GM12878 (cell line): ENCODE measurements around the gene LCE6A. TPM values are rescaled to one million over a fixed set of nuclear protein-coding genes. Genes with fewer than 3 reads are reported as not detected.

Experiments
- ATAC-seq: fragments of 200-7000 bp; cut with Tn5 transposase; 3 replicates; pipeline ENCODE4 v1.9.1; 2020; ENCODE audit warnings: mild to moderate bottlenecking, moderate library complexity
- BruUV-seq: library from RNA; stranded (reverse); fragments of 400-500 nt; replicated peaks from 2 replicates; lab custom pipeline; 2021; lab: Mats Ljungman, UMichigan
- CTCF ChIA-PET: fragments of 300-600 bp; sonication (Branson Sonifier 250); formaldehyde crosslinking; extraction: SDS; loops from one replicate; lab custom pipeline; 2021; ENCODE audit warnings: inconsistent platforms; lab: Yijun Ruan, JAX
- POLR2A ChIA-PET: fragments of 350-600 bp; formaldehyde crosslinking; extraction: SDS; loops from one replicate; lab custom pipeline; 2021; ENCODE audit warnings: inconsistent platforms; lab: Charles Lee
- RAD21 ChIA-PET: fragments of 300-600 bp; sonication (Branson Sonifier 250); formaldehyde crosslinking; loops from one replicate; lab custom pipeline; 2023; ENCODE audit warnings: antibody characterized with exemption; ENCODE audit not compliant: unreplicated experiment; lab: Charles Lee
- SMC1A ChIA-PET: fragments of 300-600 bp; sonication (Branson Sonifier 250); formaldehyde crosslinking; loops from one replicate; lab custom pipeline; 2023; ENCODE audit not compliant: unreplicated experiment, uncharacterized antibody; lab: Charles Lee
- DNase-seq: peaks from one replicate; pipeline ENCODE4 v3.0.0-alpha.2; 2011; ENCODE audit warnings: low read depth, low spot score
- FAIRE-seq: peaks from 3 replicates; lab custom pipeline; 2011; peaks lifted over from hg19 to GRCh38; lab: Jason Lieb, UNC
- H2AFZ ChIP-seq: 2 replicates; pipeline ENCODE4 v1.6.0; 2011; ENCODE audit warnings: low read depth, low read length, control low read depth; ENCODE audit not compliant: control insufficient read depth
- H3K27ac ChIP-seq: 2 replicates; pipeline ENCODE4 v1.5.1; 2011; ENCODE audit warnings: control low read depth; ENCODE audit not compliant: control insufficient read depth, insufficient read depth
- H3K27me3 ChIP-seq, 2 experiments: replicated peaks in 1 of 2; 2 replicates each; pipeline versions ENCODE4 v1.6.0 to v1.6.1; 2011; ENCODE audit warnings: low read length in 1 of 2; ENCODE audit not compliant: control insufficient read depth in 2 of 2, insufficient read depth in 2 of 2
- H3K36me3 ChIP-seq, 2 experiments: 2 replicates each; pipeline ENCODE4 v1.5.1; 2011; ENCODE audit warnings: low read length in 1 of 2; ENCODE audit not compliant: control insufficient read depth in 2 of 2, insufficient read depth in 2 of 2
- H3K4me1 ChIP-seq: 2 replicates; pipeline ENCODE4 v1.6.1; 2011; ENCODE audit warnings: mild to moderate bottlenecking, low read length, moderate library complexity, mixed read lengths; ENCODE audit not compliant: control insufficient read depth, insufficient read depth
- H3K4me2 ChIP-seq: 2 replicates; pipeline ENCODE4 v1.6.0; 2011; ENCODE audit warnings: control low read depth; ENCODE audit not compliant: control insufficient read depth, insufficient read depth
- H3K4me3 ChIP-seq: fragments of 200-600 bp; sonication (generic); 2 replicates; pipeline ENCODE4 v1.5.1; 2016
- H3K79me2 ChIP-seq: 2 replicates; pipeline ENCODE4 v1.6.0; 2011; ENCODE audit warnings: low read length; ENCODE audit not compliant: control insufficient read depth, insufficient read depth
- H3K9ac ChIP-seq: 2 replicates; pipeline ENCODE4 v1.8.0; 2011; ENCODE audit warnings: low read length, control low read depth, mixed read lengths; ENCODE audit not compliant: control insufficient read depth, insufficient read depth
- H3K9me3 ChIP-seq: replicated peaks from 3 replicates; pipeline ENCODE4 v1.5.1; 2011; ENCODE audit warnings: mild to moderate bottlenecking, low read length; ENCODE audit not compliant: control insufficient read depth, insufficient read depth
- H4K20me1 ChIP-seq: 2 replicates; pipeline ENCODE4 v1.6.0; 2011; ENCODE audit not compliant: control insufficient read depth, insufficient read depth
- ATF7 ChIP-seq: fragments of 450-650 bp; IDR thresholded peaks from 2 replicates; pipeline ENCODE4 v1.6.1; 2016; ENCODE audit warnings: low read depth, mild to moderate bottlenecking
- BRCA1 ChIP-seq: IDR thresholded peaks from 2 replicates; pipeline ENCODE4 v1.6.1; 2011; ENCODE audit warnings: low read depth, low read length, improper control_type of control experiment
- CBX3 ChIP-seq: fragments of 200-600 bp; sonication (generic); IDR thresholded peaks from 2 replicates; pipeline ENCODE4 v1.6.1; 2016; ENCODE audit warnings: low read depth, borderline replicate concordance
- CEBPB ChIP-seq, 2 experiments: fragments of 150-350 bp in 1 of 2; IDR thresholded peaks; 2 replicates each; pipeline ENCODE4 v1.6.1; 2012 to 2014; ENCODE audit warnings: low read depth in 2 of 2, low read length in 2 of 2, borderline replicate concordance in 1 of 2, inconsistent platforms in 1 of 2
- FOXM1 ChIP-seq: IDR thresholded peaks from 2 replicates; pipeline ENCODE4 v1.6.1; 2012; ENCODE audit warnings: low read depth, mild to moderate bottlenecking, inconsistent platforms, low read length, moderate library complexity
- GABPA ChIP-seq: IDR thresholded peaks from 2 replicates; pipeline ENCODE4 v1.6.1; 2014; ENCODE audit warnings: antibody characterized with exemption, low read depth, mild to moderate bottlenecking, inconsistent platforms
- RCOR1 ChIP-seq: conservative IDR thresholded peaks from 2 replicates; pipeline ENCODE4 v1.6.1; 2012; ENCODE audit warnings: low read depth, low read length, improper control_type of control experiment
- SREBF2 ChIP-seq: IDR thresholded peaks from 2 replicates; pipeline ENCODE4 v1.6.1; 2012; ENCODE audit warnings: mild to moderate bottlenecking, low read length
- YY1 ChIP-seq: IDR thresholded peaks from 2 replicates; pipeline ENCODE4 v1.6.1; 2011; ENCODE audit warnings: low read depth, mild to moderate bottlenecking, low read length
- in situ Hi-C: fragments of 300-500 bp; cut with MboI; formaldehyde crosslinking; loops from 9 replicates; pipeline ENCODE4 v1.14.3; 2018; ENCODE audit warnings: mixed read lengths
- intact Hi-C: fragments of 100-400 bp; cut with micrococcal nuclease; formaldehyde crosslinking; loops from one replicate; pipeline ENCODE4 v1.14.2; 2022; ENCODE audit not compliant: unreplicated experiment
- polyA plus RNA-seq, 11 experiments: library from polyadenylated mRNA; depleted of rRNA in 4 of 11; unstranded in 6 of 11; stranded (reverse) in 5 of 11; fragments of >200 nt; fragmentation: Nextera tagmentation in 4 of 11; fragmentation: Illumina TruSeq in 1 of 11; extraction: Ambion mirVana in 4 of 11; extraction: Trizol in 1 of 11; gene quantifications; 1 replicate in 1 of 11; 2 replicates in 10 of 11; pipeline versions ENCODE4 v1.2.1 to v1.2.3, GENCODE V29; 2011 to 2016; ENCODE audit warnings: inconsistent platforms in 2 of 11, missing spikeins in 2 of 11, low read depth in 1 of 11
- total RNA-seq, 4 experiments: library from RNA; depleted of rRNA in 3 of 4; stranded (reverse); fragments of >200 nt in 3 of 4; fragmentation: Illumina TruSeq in 1 of 4; extraction: Trizol in 1 of 4; gene quantifications; 2 replicates each; pipeline versions ENCODE4 v1.2.1 to v1.2.3, GENCODE V29; 2013 to 2021
- TF ChIP-seq, protein P1 (sequence below): IDR thresholded peaks from 2 replicates; pipeline ENCODE4 v1.6.1; 2011; ENCODE audit warnings: low read depth, low read length, improper control_type of control experiment, borderline replicate concordance
- TF ChIP-seq, protein P2 (sequence below): IDR thresholded peaks from 2 replicates; pipeline ENCODE4 v1.6.1; 2011; ENCODE audit warnings: mild to moderate bottlenecking, low read depth, low read length, moderate library complexity; ENCODE audit not compliant: insufficient replicate concordance
- TF ChIP-seq, protein P3 (sequence below): fragments of 450-650 bp; IDR thresholded peaks from 2 replicates; pipeline ENCODE4 v1.6.1; 2017; ENCODE audit warnings: antibody characterized with exemption, mild to moderate bottlenecking, moderate library complexity

Gene LCE6A
- total and polyA plus RNA-seq, 10 of the 15 experiments (the other 5 are each of a cell fraction or from before 2014, with no cell fraction given): 0.45 TPM; not detected in 9

DNA sequence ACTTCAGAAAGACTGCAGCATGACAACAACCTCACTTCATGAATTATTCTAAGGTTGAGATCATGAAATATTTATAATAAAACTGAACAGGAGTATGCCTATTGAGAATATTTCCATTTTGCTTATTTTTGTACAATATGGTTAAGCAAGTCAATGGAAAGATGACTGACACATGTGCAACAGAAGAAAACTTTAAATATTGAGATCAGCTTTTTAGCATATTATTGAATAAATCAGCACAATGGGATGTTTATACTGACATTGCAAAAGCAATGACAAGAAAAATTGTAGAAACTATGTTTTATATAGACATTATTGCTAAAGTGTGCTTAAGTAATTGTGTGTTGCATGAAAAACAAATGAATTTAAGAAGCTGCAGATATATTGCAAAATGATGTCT lies 21.8 kb downstream of the LCE6A start:
- H3K27me3 ChIP-seq: peaks cover 0 to 2% of the 10 kb centered on the region in 2 experiments; a peak in 2 of 4 replicates
- no peaks in the 10 kb centered on the region for H3K4me1 ChIP-seq
- H3K36me3 ChIP-seq: no peaks in the 10 kb centered on the region
- ChIA-PET CTCF (interaction anchor here (1.0 to 2.9 kb wide), 5 partner anchors 11 to 96 kb away, joined by 4 to 13 read pairs (median 6); partner anchors contain the start of gene SMCP), POLR2A (no interaction called here), SMC1A (interaction anchor here (0.8 to 4.1 kb wide), 3 partner anchors 8 to 328 kb away, joined by 3 to 14 read pairs (median 7); no protein-coding TSS in a partner anchor), RAD21 (interaction anchor here (1.4 to 1.8 kb wide), 3 partner anchors 62 to 366 kb away, joined by 3 to 5 read pairs (median 4); no protein-coding TSS in a partner anchor)
- DNase-seq: no peak
- no peak for FAIRE-seq
- no peak overlapping the region for H2AFZ ChIP-seq
- no peaks in the 10 kb centered on the region for H3K9me3 ChIP-seq
- H4K20me1 ChIP-seq: no peaks in the 10 kb centered on the region
- no peak for ATAC-seq
- no peak overlapping the region for H3K27ac ChIP-seq
- H3K9ac ChIP-seq: no peak overlapping the region
- no peak overlapping the region for H3K4me2 ChIP-seq
- in situ Hi-C loops (no loop called here), intact Hi-C loops (no loop called here)
- BruUV-seq: no TSS peak
- H3K79me2 ChIP-seq: no peaks in the 10 kb centered on the region
- no peak overlapping the region for H3K4me3 ChIP-seq
- no peak for TF ChIP-seq CBX3
- TF ChIP-seq RCOR1: no peak
- TF ChIP-seq FOXM1: no peak
- no peak for TF ChIP-seq BRCA1
- no peak for TF ChIP-seq GABPA
- TF ChIP-seq YY1: no peak
- TF ChIP-seq, protein P1, sequence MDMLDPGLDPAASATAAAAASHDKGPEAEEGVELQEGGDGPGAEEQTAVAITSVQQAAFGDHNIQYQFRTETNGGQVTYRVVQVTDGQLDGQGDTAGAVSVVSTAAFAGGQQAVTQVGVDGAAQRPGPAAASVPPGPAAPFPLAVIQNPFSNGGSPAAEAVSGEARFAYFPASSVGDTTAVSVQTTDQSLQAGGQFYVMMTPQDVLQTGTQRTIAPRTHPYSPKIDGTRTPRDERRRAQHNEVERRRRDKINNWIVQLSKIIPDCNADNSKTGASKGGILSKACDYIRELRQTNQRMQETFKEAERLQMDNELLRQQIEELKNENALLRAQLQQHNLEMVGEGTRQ: no peak
- TF ChIP-seq ATF7: no peak
- TF ChIP-seq, protein P2, sequence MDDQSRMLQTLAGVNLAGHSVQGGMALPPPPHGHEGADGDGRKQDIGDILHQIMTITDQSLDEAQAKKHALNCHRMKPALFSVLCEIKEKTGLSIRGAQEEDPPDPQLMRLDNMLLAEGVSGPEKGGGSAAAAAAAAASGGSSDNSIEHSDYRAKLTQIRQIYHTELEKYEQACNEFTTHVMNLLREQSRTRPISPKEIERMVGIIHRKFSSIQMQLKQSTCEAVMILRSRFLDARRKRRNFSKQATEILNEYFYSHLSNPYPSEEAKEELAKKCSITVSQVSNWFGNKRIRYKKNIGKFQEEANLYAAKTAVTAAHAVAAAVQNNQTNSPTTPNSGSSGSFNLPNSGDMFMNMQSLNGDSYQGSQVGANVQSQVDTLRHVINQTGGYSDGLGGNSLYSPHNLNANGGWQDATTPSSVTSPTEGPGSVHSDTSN: no peak
- TF ChIP-seq, protein P3, sequence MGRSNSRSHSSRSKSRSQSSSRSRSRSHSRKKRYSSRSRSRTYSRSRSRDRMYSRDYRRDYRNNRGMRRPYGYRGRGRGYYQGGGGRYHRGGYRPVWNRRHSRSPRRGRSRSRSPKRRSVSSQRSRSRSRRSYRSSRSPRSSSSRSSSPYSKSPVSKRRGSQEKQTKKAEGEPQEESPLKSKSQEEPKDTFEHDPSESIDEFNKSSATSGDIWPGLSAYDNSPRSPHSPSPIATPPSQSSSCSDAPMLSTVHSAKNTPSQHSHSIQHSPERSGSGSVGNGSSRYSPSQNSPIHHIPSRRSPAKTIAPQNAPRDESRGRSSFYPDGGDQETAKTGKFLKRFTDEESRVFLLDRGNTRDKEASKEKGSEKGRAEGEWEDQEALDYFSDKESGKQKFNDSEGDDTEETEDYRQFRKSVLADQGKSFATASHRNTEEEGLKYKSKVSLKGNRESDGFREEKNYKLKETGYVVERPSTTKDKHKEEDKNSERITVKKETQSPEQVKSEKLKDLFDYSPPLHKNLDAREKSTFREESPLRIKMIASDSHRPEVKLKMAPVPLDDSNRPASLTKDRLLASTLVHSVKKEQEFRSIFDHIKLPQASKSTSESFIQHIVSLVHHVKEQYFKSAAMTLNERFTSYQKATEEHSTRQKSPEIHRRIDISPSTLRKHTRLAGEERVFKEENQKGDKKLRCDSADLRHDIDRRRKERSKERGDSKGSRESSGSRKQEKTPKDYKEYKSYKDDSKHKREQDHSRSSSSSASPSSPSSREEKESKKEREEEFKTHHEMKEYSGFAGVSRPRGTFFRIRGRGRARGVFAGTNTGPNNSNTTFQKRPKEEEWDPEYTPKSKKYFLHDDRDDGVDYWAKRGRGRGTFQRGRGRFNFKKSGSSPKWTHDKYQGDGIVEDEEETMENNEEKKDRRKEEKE: no peak
- TF ChIP-seq CEBPB (IDR thresholded peaks at IDR 0.05; ENCODE audit: borderline replicate concordance in 1 of 2, low read depth in 2 of 2, low read length in 2 of 2): no peak
- TF ChIP-seq SREBF2: no peak
- TF ChIP-seq, all 136 proteins: peak for 0
